Activated naive CD8-positive, alpha-beta T cell treated with anti-CD3 and anti-CD28 coated beads, Interleukin-2, amount 10 ng/mL, durations not matched to agents 7 days and 5 days (primary cell): Measurements from ENCODE around the gene HIP1R. TPM values are rescaled to one million over a fixed set of nuclear protein-coding genes. Genes with fewer than 3 reads are reported as not detected.
"Not testable (repeated sequence)": the region's sequence is repeated elsewhere in the genome, so short reads cannot be mapped to it uniquely, and the experiment has no call there.

Source experiments
- ATAC-seq: fragments of 150-1000 bp; cut with Tn5 transposase; one replicate; pipeline ENCODE4 v1.10.0; 2021; ENCODE audit warnings: low read depth, moderate library complexity
- POLR2A ChIA-PET: fragments of 350-600 bp; sonication (Branson Sonifier 250); formaldehyde crosslinking; loops from one replicate; lab custom pipeline; 2021; ENCODE audit warnings: antibody characterized with exemption; lab: Charles Lee
- DNase-seq: peaks from one replicate; pipeline ENCODE4 v3.0.0; 2021
- H3K27ac Mint-ChIP-seq: one replicate; pipeline ENCODE4 v1.8.0; 2022; ENCODE audit warnings: mild to moderate bottlenecking, mixed read lengths
- H3K27me3 Mint-ChIP-seq: one replicate; pipeline ENCODE4 v1.8.0; 2022; ENCODE audit warnings: mild to moderate bottlenecking, moderate library complexity, mixed read lengths
- H3K36me3 Mint-ChIP-seq: one replicate; pipeline ENCODE4 v1.8.0; 2021; ENCODE audit warnings: mild to moderate bottlenecking, mixed read lengths
- H3K4me1 Mint-ChIP-seq: one replicate; pipeline ENCODE4 v1.8.0; 2021; ENCODE audit warnings: mixed read lengths
- H3K4me3 Mint-ChIP-seq: one replicate; pipeline ENCODE4 v1.8.0; 2022; ENCODE audit warnings: mild to moderate bottlenecking, moderate library complexity, mixed read lengths
- H3K9me3 Mint-ChIP-seq: one replicate; pipeline ENCODE4 v1.8.0; 2021; ENCODE audit warnings: mixed read lengths
- total RNA-seq, 2 experiments: library from RNA; stranded (reverse); gene quantifications; one replicate each; pipeline ENCODE4 v1.2.3, GENCODE V29; 2021

HIP1R gene
- total RNA-seq, 2 experiments from 2014 or later: 54.7 to 57.8 TPM

DNA sequence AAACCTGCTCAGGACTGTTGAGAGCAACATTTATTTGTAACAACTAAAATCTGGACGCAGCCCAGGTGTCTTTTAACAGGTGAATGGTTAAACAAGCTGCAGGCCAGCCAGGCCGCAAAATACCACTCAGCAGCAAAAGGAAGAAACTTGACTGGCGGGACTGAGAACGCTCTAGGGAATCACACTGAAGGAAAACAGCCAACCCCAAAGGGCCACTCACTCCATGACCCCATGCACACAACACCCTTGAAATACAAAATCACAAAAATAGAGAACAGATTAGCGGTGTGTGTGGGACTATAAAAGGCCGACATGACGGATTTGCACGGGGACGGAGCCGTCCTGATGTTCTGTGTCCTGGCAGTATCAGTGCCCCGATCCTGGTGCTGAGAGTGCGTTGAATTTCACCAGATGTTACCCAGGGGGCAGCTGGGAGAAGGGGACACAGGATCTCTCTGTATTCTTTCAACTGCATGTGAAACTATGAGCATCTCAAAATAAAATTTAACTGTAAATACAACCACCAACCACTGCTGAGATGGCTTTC lies 37.6 kb downstream of the HIP1R start:
- peaks cover 24% of the 10 kb centered on the region for H3K36me3 Mint-ChIP-seq
- H3K9me3 Mint-ChIP-seq: no peaks in the 10 kb centered on the region
- peaks cover 55% of the 10 kb centered on the region for H3K4me1 Mint-ChIP-seq
- no peaks in the 10 kb centered on the region for H3K27me3 Mint-ChIP-seq
- ATAC-seq: no peak
- peak overlapping the region; percentile 1 for H3K4me3 Mint-ChIP-seq
- DNase-seq: peak; percentile 14
- no peak overlapping the region for H3K27ac Mint-ChIP-seq
- POLR2A ChIA-PET: interaction anchor here (0.6 to 2.5 kb wide), 5 partner anchors 7 to 26 kb away, joined by 3 to 9 read pairs (median 5); no protein-coding TSS in a partner anchor

DNA sequence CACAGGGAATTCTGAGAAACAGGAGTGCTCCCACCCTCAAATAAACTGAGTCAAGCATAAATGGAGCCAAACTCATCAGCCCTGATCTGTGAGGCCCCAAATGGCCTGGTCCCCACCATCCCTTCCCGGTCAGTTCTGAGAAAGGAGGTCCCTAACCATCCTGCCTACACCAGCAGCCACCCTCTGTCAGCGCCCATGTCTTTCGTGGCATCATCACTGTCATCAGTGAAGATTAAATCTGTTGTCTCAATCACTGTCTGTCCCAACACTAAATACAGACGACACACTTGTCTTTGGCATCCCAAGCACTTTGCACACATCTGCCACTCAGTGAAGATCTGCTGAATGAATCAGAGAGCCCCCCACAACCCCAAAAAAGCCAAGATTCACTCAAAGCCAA lies 38.3 kb downstream of the HIP1R start:
- peak; percentile 18 for DNase-seq
- POLR2A ChIA-PET: no interaction called here
- H3K27ac Mint-ChIP-seq: no peak overlapping the region
- H3K4me3 Mint-ChIP-seq: peak overlapping the region; percentile 29
- H3K9me3 Mint-ChIP-seq: no peaks in the 10 kb centered on the region
- H3K36me3 Mint-ChIP-seq: peaks cover 26% of the 10 kb centered on the region
- no peaks in the 10 kb centered on the region for H3K27me3 Mint-ChIP-seq
- H3K4me1 Mint-ChIP-seq: peaks cover 59% of the 10 kb centered on the region
- no peak for ATAC-seq

DNA sequence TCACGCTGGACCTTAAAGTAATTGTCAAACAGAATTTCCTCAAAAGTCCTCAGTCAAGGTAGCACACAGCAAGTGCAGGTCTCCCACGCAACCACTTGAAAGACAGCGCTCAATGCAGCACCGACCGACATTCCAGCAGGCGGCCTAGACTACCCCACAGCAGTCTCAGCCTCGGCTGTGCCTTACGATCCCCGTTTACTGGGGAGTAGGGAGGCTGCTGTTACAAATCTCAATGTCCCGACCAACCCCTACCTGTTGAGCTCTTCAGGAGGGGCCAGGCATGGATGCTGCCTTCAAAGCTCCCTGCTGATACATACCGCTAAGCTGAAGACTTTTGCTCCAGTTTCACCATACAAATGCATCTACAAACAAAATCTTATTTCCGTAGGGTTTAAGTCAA lies 38.8 kb downstream of the HIP1R start:
- H3K27ac Mint-ChIP-seq: peak overlapping the region; percentile 49
- peaks cover 21% of the 10 kb centered on the region for H3K36me3 Mint-ChIP-seq
- H3K4me3 Mint-ChIP-seq: peak overlapping the region; percentile 29
- POLR2A ChIA-PET: interaction anchor here (0.7 kb wide), 1 partner anchor 22 kb away, joined by 5 read pairs; no protein-coding TSS in a partner anchor
- no peaks in the 10 kb centered on the region for H3K9me3 Mint-ChIP-seq
- H3K27me3 Mint-ChIP-seq: no peaks in the 10 kb centered on the region
- ATAC-seq: peak; percentile 63
- H3K4me1 Mint-ChIP-seq: peaks cover 63% of the 10 kb centered on the region
- DNase-seq: no peak

DNA sequence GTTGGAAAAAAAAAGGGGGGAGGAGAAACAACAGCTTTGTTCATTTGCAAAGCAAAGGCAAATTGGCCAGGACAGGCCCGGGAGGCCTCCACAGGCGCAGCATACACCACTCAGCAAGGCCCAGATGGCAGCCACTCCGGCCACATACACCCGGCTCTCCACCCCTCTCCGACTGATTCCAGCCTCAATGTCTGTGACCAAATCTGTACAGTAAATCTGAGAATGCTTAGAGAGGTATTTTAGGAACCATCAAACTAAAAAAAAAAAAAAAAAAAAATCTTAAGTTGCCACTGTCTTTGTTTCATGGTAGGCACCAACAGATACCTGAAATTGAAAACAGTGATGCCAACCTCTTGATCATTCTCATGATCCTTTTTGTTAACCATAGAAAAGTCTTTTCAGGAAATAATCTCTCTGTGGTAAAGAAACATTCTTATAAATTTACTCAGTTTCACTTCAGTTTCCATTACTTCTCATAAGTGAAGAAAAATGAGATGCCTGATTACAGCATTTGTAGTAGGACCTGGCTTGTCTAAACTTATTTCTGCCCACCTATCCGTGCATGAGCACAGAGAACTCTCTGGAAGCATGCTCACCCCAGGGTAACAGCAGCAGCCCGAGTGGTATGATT lies 40.4 kb downstream of the HIP1R start:
- DNase-seq: peak; percentile 13
- POLR2A ChIA-PET: interaction anchor here (0.7 to 1.7 kb wide), 2 partner anchors 19 to 48 kb away, joined by 4 to 5 read pairs; no protein-coding TSS in a partner anchor
- no peak overlapping the region for H3K27ac Mint-ChIP-seq
- ATAC-seq: no peak
- H3K4me1 Mint-ChIP-seq: peaks cover 70% of the 10 kb centered on the region
- H3K36me3 Mint-ChIP-seq: peaks cover 20% of the 10 kb centered on the region
- no peak overlapping the region for H3K4me3 Mint-ChIP-seq
- no peaks in the 10 kb centered on the region for H3K9me3 Mint-ChIP-seq
- H3K27me3 Mint-ChIP-seq: no peaks in the 10 kb centered on the region

DNA sequence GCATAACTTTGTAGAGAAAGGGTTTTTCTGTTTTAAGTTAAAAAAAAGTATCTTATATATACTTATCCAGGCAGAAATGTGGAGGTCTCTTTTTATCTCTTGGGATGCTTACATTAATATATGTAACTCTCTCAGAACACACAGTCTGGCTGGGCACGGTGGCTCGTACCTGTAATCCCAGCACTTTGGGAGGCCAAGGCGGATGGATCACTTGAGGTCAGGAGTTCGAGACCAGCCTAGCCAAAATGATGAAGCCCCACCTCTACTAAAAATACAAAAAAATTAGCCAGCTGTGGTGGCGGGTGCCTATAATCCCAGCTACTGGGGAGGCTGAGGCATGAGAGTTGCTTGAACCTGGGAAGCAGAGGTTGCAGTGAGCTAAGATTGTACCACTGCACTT lies 41.0 kb downstream of the HIP1R start:
- not testable (repeated sequence) for ATAC-seq, H3K9me3 Mint-ChIP-seq, H3K27me3 Mint-ChIP-seq, H3K4me3 Mint-ChIP-seq, H3K27ac Mint-ChIP-seq, DNase-seq
- POLR2A ChIA-PET: interaction anchor here (1.7 kb wide), 1 partner anchor 18 kb away, joined by 5 read pairs; no protein-coding TSS in a partner anchor
- peaks cover 21% of the 10 kb centered on the region for H3K36me3 Mint-ChIP-seq
- H3K4me1 Mint-ChIP-seq: peaks cover 74% of the 10 kb centered on the region

DNA sequence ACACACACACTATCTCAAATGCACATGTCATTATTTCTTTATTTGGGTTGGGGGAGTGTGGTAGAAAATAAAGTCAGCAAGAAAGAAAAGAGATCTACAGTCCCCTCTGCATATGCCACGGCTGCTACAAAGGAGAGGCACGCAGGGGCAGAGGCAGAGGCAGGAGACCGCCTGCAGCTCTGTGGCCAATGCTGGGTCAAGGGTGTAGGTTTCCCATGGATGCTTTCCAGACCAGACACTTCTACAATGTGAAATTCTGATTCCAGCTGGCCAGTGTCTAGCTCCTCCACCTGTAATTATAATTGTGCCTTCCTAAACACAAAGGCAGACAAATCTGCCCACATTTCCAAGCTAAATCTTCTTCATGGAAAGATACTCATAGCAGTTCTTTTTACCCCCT lies 41.5 kb downstream of the HIP1R start:
- Mint-ChIP-seq H3K4me3 (no peak overlapping the region), H3K27ac (no peak overlapping the region), H3K36me3 (peaks cover 21% of the 10 kb centered on the region), H3K27me3 (no peaks in the 10 kb centered on the region), H3K4me1 (peaks cover 73% of the 10 kb centered on the region), H3K9me3 (no peaks in the 10 kb centered on the region)
- DNase-seq (no peak), ATAC-seq (no peak)
- POLR2A ChIA-PET: interaction anchor here (0.9 to 1.7 kb wide), 3 partner anchors 12 to 24 kb away, joined by 4 to 5 read pairs (median 4); no protein-coding TSS in a partner anchor

DNA sequence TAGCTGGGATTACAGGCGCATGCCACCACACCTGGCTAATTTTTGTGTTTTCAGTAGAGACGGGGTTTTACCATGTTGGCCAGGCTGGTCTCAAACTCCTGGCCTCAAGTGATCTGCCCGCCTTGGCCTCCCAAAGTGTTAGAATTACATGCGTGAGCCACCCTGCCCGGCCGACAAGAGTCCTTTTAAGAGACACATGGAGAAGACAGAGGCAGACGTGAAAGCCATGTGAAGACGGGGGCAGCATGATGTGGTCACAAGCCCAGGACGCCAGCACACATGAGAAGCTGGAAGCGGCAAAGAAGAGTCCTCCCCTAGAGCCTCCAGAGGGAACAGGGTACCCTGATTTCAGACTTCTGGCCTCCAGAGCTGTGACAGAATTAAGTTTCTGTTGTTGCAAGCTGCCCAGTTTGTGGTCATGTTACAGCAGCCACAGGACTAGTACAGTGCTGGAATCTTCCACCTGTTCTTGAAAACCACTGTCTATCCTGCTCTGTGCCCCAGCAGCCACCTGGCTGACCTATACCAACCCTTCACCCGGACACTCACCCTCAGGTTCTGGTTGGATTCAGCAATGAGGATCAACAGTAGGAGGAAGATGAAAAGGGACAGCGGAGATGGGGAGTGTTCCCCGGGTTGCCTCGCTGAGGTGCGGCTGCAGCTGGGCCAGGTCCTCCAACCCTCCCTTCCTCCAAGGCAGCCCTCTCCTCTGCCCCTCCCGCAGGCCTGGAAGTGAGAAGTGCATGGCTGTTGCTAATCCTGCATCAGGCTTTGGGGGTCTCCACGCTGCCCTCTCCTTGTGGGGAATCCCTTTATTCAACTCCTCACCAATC lies 43.7 kb downstream of the HIP1R start:
- Mint-ChIP-seq H3K4me1 (peaks cover 72% of the 10 kb centered on the region), H3K27me3 (no peaks in the 10 kb centered on the region), H3K27ac (no peak overlapping the region), H3K4me3 (peak overlapping the region; percentile 28), H3K9me3 (no peaks in the 10 kb centered on the region), H3K36me3 (peaks cover 23% of the 10 kb centered on the region)
- POLR2A ChIA-PET: interaction anchor here (1.2 to 2.5 kb wide), 2 partner anchors 7 to 68 kb away, joined by 3 to 9 read pairs; no protein-coding TSS in a partner anchor
- peak; percentile 9 for ATAC-seq
- no peak for DNase-seq

DNA sequence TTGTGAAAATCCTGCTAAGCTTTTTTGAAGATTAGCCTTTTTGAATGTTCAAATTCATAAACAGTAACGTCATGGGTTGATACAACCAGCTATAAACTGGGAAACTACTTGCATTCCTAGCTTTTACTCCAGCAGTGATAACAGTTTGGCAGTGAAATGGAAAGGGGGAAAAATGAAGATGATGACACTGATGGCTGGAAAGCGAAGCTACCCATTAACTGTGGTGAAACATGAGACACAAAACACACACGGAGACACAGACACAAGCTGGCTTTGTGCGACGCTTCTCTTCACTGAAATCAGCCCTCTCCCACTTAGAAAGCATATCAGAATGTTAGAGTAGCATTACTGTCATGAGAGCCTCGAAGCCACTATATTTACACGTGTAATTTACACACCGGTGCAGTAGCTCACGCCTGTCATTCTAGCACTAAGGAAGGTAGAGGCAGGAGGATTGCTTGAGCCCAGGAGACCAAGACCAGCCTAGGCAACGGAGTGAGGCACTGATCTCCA lies 45.0 kb downstream of the HIP1R start:
- Mint-ChIP-seq H3K27me3 (no peaks in the 10 kb centered on the region), H3K4me3 (no peak overlapping the region), H3K27ac (no peak overlapping the region), H3K36me3 (peaks cover 27% of the 10 kb centered on the region), H3K9me3 (no peaks in the 10 kb centered on the region), H3K4me1 (peaks cover 69% of the 10 kb centered on the region)
- DNase-seq (no peak), ATAC-seq (no peak)
- POLR2A ChIA-PET: interaction anchor here (0.9 to 2.5 kb wide), 3 partner anchors 8 to 19 kb away, joined by 3 to 9 read pairs (median 4); partner anchors contain the start of gene VPS37B

DNA sequence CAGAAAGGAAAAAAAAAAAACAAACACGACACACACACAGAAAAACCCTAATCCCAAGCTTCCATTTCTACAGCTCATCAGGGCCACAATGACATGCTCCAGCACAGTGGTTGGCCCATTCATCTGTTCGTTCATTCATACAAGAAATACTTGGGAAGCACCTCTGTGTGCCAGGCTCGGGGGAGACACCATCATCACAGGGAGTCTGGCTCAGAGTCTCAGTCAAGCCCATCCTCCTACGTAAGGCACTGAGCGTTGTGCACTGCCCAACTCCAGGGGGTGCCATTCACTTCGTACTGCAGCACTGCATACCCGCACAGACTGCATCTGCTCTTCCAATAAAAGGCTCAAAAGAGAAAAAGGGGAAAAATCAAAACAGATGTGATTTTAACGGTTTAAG lies 45.4 kb downstream of the HIP1R start:
- Mint-ChIP-seq H3K27ac (no peak overlapping the region), H3K27me3 (no peaks in the 10 kb centered on the region), H3K4me1 (peaks cover 66% of the 10 kb centered on the region), H3K4me3 (no peak overlapping the region), H3K9me3 (no peaks in the 10 kb centered on the region), H3K36me3 (peaks cover 27% of the 10 kb centered on the region)
- ATAC-seq: peak; percentile 48
- POLR2A ChIA-PET: interaction anchor here (0.9 to 2.5 kb wide), 4 partner anchors 9 to 101 kb away, joined by 3 to 9 read pairs (median 4); partner anchors contain the start of gene VPS37B
- DNase-seq: no peak

DNA sequence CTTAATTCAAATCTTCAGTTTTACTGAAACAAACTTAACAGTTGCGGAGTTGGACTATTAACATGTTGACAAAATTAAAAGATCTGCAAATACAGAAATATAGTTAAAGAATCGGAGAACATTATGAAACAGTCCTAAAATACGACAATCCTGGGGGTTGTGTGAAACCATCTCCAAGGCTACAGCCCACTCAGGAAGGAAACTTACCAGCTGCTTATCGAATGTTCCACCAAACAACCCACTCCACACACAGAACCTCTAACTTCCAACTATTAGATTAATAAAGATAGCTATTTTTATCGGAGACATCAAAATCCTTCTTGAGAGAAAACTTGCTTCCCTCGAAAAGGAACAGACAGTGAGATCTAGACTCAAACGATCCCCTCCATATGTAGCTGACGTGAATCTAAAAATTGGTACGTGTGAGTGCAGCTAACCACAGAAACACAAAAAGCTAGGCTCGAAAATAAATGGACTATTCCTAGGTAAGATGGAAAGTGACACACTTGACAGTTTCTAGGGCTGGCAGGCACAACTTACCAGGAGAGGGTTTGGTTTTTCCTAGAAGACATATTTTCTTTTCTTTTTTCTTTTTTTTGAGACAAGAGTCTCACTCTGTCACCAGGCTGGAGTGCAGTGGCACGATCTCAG lies 47.8 kb downstream of the HIP1R start:
- Mint-ChIP-seq H3K4me3 (peak overlapping the region; percentile 43), H3K36me3 (peaks cover 25% of the 10 kb centered on the region), H3K4me1 (peaks cover 69% of the 10 kb centered on the region), H3K9me3 (no peaks in the 10 kb centered on the region), H3K27me3 (no peaks in the 10 kb centered on the region), H3K27ac (peak overlapping the region; percentile 30)
- ATAC-seq: peak; percentile 5
- POLR2A ChIA-PET: interaction anchor here (1.2 to 1.9 kb wide), 4 partner anchors 11 to 350 kb away, joined by 3 to 8 read pairs (median 6); partner anchors contain the start of genes MPHOSPH9 and MTRFR
- DNase-seq: no peak

DNA sequence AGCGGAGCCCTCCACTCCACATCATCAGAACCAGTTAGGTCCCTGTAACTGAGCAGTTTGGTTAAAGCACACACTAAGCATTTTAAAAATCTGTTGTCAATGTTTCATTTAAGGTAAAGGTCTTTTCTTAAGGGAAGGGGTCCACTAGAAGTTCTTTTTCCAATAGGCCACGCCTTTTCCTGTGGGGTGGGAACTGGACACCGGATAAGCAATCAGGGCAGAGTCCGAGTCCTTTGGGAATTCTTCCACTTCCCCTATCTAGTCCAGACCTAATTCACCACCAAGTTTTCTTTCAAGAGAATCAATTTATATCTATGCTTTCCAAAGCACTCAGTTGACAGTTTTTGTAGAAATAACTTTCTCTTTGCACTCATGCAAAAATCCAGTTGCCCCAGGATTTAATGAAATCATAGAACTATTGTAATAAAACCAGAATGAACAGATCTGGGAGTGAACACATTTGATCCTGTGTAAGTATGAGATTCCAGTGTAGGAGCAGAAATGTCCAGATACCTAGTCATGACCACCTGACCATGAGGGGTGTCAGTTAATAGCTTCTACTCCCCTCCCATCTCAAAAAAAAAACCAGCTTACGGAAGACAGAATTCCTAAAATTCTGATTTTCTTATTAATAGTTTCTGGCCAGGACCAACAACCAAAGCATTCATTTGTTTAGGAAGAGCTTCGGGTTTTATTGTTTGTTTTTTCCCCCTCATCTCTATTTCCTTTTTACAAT lies 49.0 kb downstream of the HIP1R start:
- no peaks in the 10 kb centered on the region for H3K9me3 Mint-ChIP-seq
- H3K4me3 Mint-ChIP-seq: no peak overlapping the region
- H3K4me1 Mint-ChIP-seq: peaks cover 71% of the 10 kb centered on the region
- H3K27me3 Mint-ChIP-seq: no peaks in the 10 kb centered on the region
- no peak for DNase-seq
- peaks cover 24% of the 10 kb centered on the region for H3K36me3 Mint-ChIP-seq
- POLR2A ChIA-PET: no interaction called here
- no peak for ATAC-seq
- no peak overlapping the region for H3K27ac Mint-ChIP-seq

DNA sequence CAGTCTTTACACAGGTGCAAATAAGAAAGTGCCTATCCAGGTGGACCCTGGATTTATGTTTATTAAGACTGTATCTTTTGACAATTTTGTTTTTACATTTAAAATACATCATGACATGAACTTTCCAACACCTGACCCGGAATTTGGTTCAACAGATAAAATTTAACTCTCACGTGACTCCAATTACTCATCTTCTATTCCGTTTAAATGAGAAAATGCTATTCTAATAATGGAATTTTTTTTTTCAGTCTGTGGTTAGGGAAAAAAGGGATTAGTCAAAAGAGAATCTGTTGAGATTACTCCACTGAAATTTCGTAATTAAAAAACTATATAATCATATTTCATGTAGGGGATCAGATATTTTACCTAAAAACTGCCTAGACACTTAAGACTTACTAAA lies 49.6 kb downstream of the HIP1R start:
- POLR2A ChIA-PET: no interaction called here
- no peak for DNase-seq
- H3K36me3 Mint-ChIP-seq: peaks cover 22% of the 10 kb centered on the region

More for the DNA sequence above, 49.6 kb downstream of the HIP1R start:
- peaks cover 73% of the 10 kb centered on the region for H3K4me1 Mint-ChIP-seq
- H3K9me3 Mint-ChIP-seq: no peaks in the 10 kb centered on the region
- ATAC-seq: no peak
- no peaks in the 10 kb centered on the region for H3K27me3 Mint-ChIP-seq
- H3K4me3 Mint-ChIP-seq: no peak overlapping the region
- no peak overlapping the region for H3K27ac Mint-ChIP-seq
